Measurements from ENCODE around the gene SASH1. TPM values are rescaled to one million over a fixed set of nuclear protein-coding genes. Genes with fewer than 3 reads are reported as not detected.

SASH1 gene
- total RNA-seq, 1 experiment from 2014 or later = 33.2 TPM

GRCh38 chr6:148426317-148426977, 83.8 kb downstream of the SASH1 start:
- H3K9me3 ChIP-seq (ENCODE audit: control insufficient read depth, low read depth, low read length) = no peaks in the 10 kb centered on the region
- no peaks in the 10 kb centered on the region for H3K79me1 ChIP-seq (ENCODE audit: insufficient read depth, low read depth, low read length, poor library complexity, severe bottlenecking)
- H3K4me2 ChIP-seq (ENCODE audit: insufficient read depth, insufficient read length, low read length) = no peak overlapping the region
- H4K91ac ChIP-seq (ENCODE audit: insufficient read length, low read depth, low read length) = no peak overlapping the region
- H3K18ac ChIP-seq (ENCODE audit: insufficient read length, low read depth, low read length) = no peak overlapping the region
- no peak overlapping the region for H2AK5ac ChIP-seq (ENCODE audit: insufficient read length, low read length)
- no peaks in the 10 kb centered on the region for H4K20me1 ChIP-seq (ENCODE audit: control insufficient read depth, insufficient read depth, insufficient read length)
- DNase-seq = no peak
- no peak overlapping the region for H2AFZ ChIP-seq (ENCODE audit: low read length)
- H3K79me2 ChIP-seq (ENCODE audit: insufficient read depth, low read length) = no peaks in the 10 kb centered on the region; the same call in 1 of the 2 replicates
- no peak overlapping the region for H3K9ac ChIP-seq (ENCODE audit: extremely low read depth, insufficient read length, low read length)
- Mint-ChIP-seq H3K36me3 (ENCODE audit: insufficient read depth in 1 of 3, low read depth in 3 of 3) (peaks cover 0 to 5% (median 0%) of the 10 kb centered on the region in 3 experiments; a peak in 2 of 7 replicates), H3K27me3 (ENCODE audit: low read depth) (no peaks in the 10 kb centered on the region), H3K4me1 (peaks cover 4% of the 10 kb centered on the region in 2 experiments), H3K9me3 (no peaks in the 10 kb centered on the region), H3K27ac (peak overlapping the region in 2 of 3 experiments; percentile 26 to 39; a peak in 4 of 7 replicates), H3K4me3 (no peak overlapping the region)
- no peaks in the 10 kb centered on the region for H3K27me3 ChIP-seq (ENCODE audit: insufficient read depth, low read length)
- no peak overlapping the region for H2BK20ac ChIP-seq (ENCODE audit: low read depth, low read length, poor library complexity, severe bottlenecking)
- no peaks in the 10 kb centered on the region; the same call in 1 of the 2 replicates for H3K4me1 ChIP-seq (ENCODE audit: insufficient read depth, low read length)
- H3K23me2 ChIP-seq (ENCODE audit: insufficient read length, low read depth, low read length, poor library complexity, severe bottlenecking) = no peaks in the 10 kb centered on the region
- no peak overlapping the region for H2BK15ac ChIP-seq (ENCODE audit: low read depth, low read length)
- no peak overlapping the region for H3K14ac ChIP-seq (ENCODE audit: insufficient read depth, low read length)
- no peak overlapping the region for H2BK12ac ChIP-seq (ENCODE audit: insufficient read length, low read depth, low read length)
- no peak overlapping the region for H3K27ac ChIP-seq (ENCODE audit: insufficient read length, low read depth, low read length)
- no peak overlapping the region for H4K8ac ChIP-seq (replicated peaks; ENCODE audit: insufficient read length, low read depth, low read length)
- no peak overlapping the region for H2BK120ac ChIP-seq (ENCODE audit: low read depth, low read length, poor library complexity, severe bottlenecking)
- no peak for TF ChIP-seq CTCF (conservative IDR thresholded peaks at IDR 0.05)
- no peak overlapping the region for H4K5ac ChIP-seq (ENCODE audit: insufficient read length, low read depth, low read length)
- no peak overlapping the region for H2BK5ac ChIP-seq (ENCODE audit: insufficient read length, low read length)
- no peak overlapping the region for H3K4ac ChIP-seq (ENCODE audit: low read depth, low read length)
- no peak overlapping the region for H3K56ac ChIP-seq (ENCODE audit: insufficient read length, low read depth, low read length)
- no peak overlapping the region for H3K23ac ChIP-seq (ENCODE audit: insufficient read length, low read depth, low read length)
- no peak overlapping the region for H3T11ph ChIP-seq (ENCODE audit: low read length)
- no CpG with 5 or more reads among the region's 9 CpGs for WGBS (ENCODE audit: extremely low coverage, insufficient read length, low lambda C conversion rate)
